ENCODE results near the gene AQP2.

GRCh38 chr12:49971141-49971540 is 20.6 kb downstream of the AQP2 start:
- TF ChIP-seq CTCF (IDR thresholded peaks at IDR 0.05) = no peak
- no peak for TF ChIP-seq POLR2A (IDR thresholded peaks at IDR 0.05)
